NCI-H2107 treated with DMSO at 0.1 percent for 48 hours (cell line): ENCODE measurements around the gene TUFM.
"Not testable (repeated sequence)": the region's sequence is repeated elsewhere in the genome, so short reads cannot be mapped to it uniquely, and the experiment has no call there.

Experiments used
- DNase-seq: peaks from one replicate; lab custom pipeline; 2025; ENCODE audit not compliant: unreplicated experiment; lab: John Stamatoyannopoulos, UW

Gene TUFM

GRCh38 chr16:28839004-28839639 lies 7.0 kb downstream of the TUFM start:
- DNase-seq: no peak

- no peak for DNase-seq
Measured at GRCh38 chr16:28838558-28838918, 7.6 kb downstream of the TUFM start.

- DNase-seq: no peak
Measured at GRCh38 chr16:28837672-28838557, 8.2 kb downstream of the TUFM start.

GRCh38 chr16:28836761-28837064 lies 9.4 kb downstream of the TUFM start:
- no peak for DNase-seq

- DNase-seq: no peak
Measured at GRCh38 chr16:28835864-28836760, 10.0 kb downstream of the TUFM start.

GRCh38 chr16:28834873-28835863 lies 11.0 kb downstream of the TUFM start:
- no peak for DNase-seq

- no peak for DNase-seq
Measured at GRCh38 chr16:28834349-28834748, 11.8 kb downstream of the TUFM start.

- DNase-seq: no peak
Measured at GRCh38 chr16:28830531-28830930, 15.6 kb downstream of the TUFM start.

GRCh38 chr16:28829747-28830146 lies 16.4 kb downstream of the TUFM start:
- DNase-seq: no peak

- no peak for DNase-seq
Measured at GRCh38 chr16:28826141-28826540, 20.0 kb downstream of the TUFM start.

- no peak for DNase-seq
Measured at GRCh38 chr16:28824717-28824973, 21.5 kb downstream of the TUFM start.

GRCh38 chr16:28823873-28824716 lies 22.1 kb downstream of the TUFM start:
- peak; percentile 91 for DNase-seq

GRCh38 chr16:28823291-28823872 lies 22.8 kb downstream of the TUFM start:
- DNase-seq: no peak

GRCh38 chr16:28822520-28823290 lies 23.4 kb downstream of the TUFM start, which contains the start of gene ATXN2L:
ATXN2L (plus strand) TSS chr16:28822999; CDS start chr16:28823260, 261 bp downstream.
- peak; percentile 60 for DNase-seq

GRCh38 chr16:28821874-28822519 lies 24.2 kb downstream of the TUFM start:
- DNase-seq: no peak

- DNase-seq: not testable (repeated sequence)
Measured at GRCh38 chr16:28820546-28820945, 25.6 kb downstream of the TUFM start.

GRCh38 chr16:28820016-28820415 lies 26.1 kb downstream of the TUFM start:
- DNase-seq: no peak
